GM12864 (cell line): Measurements from ENCODE around the gene HPGDS.

Experiments used
- DNase-seq: peaks from one replicate; pipeline ENCODE4 v3.0.0-alpha.2; 2011; ENCODE audit warnings: low read depth
- H3K4me3 ChIP-seq: 2 replicates; pipeline ENCODE4 v1.5.1; 2011; ENCODE audit warnings: mild to moderate bottlenecking, low read depth, low read length, control low read depth
- CTCF ChIP-seq: IDR thresholded peaks from 2 replicates; pipeline ENCODE4 v1.5.1; 2011; ENCODE audit warnings: low read depth, mild to moderate bottlenecking, moderate library complexity, low read length, control low read depth, inconsistent platforms; ENCODE audit errors: missing control alignments

HPGDS gene

GRCh38 chr4:94349193-94349592 is 6.6 kb upstream of the HPGDS start:
- H3K4me3 ChIP-seq: no peak overlapping the region
- no peak for DNase-seq

GRCh38 chr4:94348666-94349065 is 6.0 kb upstream of the HPGDS start:
- DNase-seq: no peak
- TF ChIP-seq CTCF: no peak
- no peak overlapping the region for H3K4me3 ChIP-seq

More at GRCh38 chr4:94349193-94349592, 6.6 kb upstream of the HPGDS start:
- TF ChIP-seq CTCF: no peak

GRCh38 chr4:94346541-94346940 is 3.9 kb upstream of the HPGDS start:
- TF ChIP-seq CTCF: no peak
- DNase-seq: no peak
- H3K4me3 ChIP-seq: no peak overlapping the region

GRCh38 chr4:94345969-94346368 is 3.3 kb upstream of the HPGDS start:
- H3K4me3 ChIP-seq: no peak overlapping the region
- DNase-seq: no peak
- TF ChIP-seq CTCF: no peak

GRCh38 chr4:94345266-94345665 is 2.6 kb upstream of the HPGDS start:
- no peak for DNase-seq
- TF ChIP-seq CTCF: no peak
- no peak overlapping the region for H3K4me3 ChIP-seq

GRCh38 chr4:94344457-94344856 is 1.8 kb upstream of the HPGDS start:
- no peak for DNase-seq
- TF ChIP-seq CTCF: no peak
- no peak overlapping the region for H3K4me3 ChIP-seq

GRCh38 chr4:94341481-94342370 is 910 bp downstream of the HPGDS start:
- TF ChIP-seq CTCF: no peak
- DNase-seq: no peak
- no peak overlapping the region for H3K4me3 ChIP-seq
